SK-N-SH treated with all-trans-retinoic acid at 6 μM for 48 hours (cell line): Measurements from ENCODE around the gene NMD3.

Experiments
- ATAC-seq: fragments of 200-7000 bp; cut with Tn5 transposase; 3 replicates; pipeline ENCODE4 v1.9.1; 2020; ENCODE audit warnings: mild to moderate bottlenecking, moderate library complexity
- ARNTL ChIP-seq: fragments of 450-650 bp; formaldehyde crosslinking; IDR thresholded peaks from 2 replicates; pipeline ENCODE4 v1.5.0; 2020; ENCODE audit warnings: low read depth, mild to moderate bottlenecking, moderate library complexity, borderline replicate concordance
- BACH2 ChIP-seq: fragments of 250-450 bp; sonication (Bioruptor Pico); IDR thresholded peaks from 2 replicates; pipeline ENCODE4 v1.9.0; 2021; ENCODE audit warnings: mild to moderate bottlenecking, borderline replicate concordance
- CSDC2 ChIP-seq: fragments of 250-450 bp; sonication (Bioruptor Pico); IDR thresholded peaks from 2 replicates; pipeline ENCODE4 v1.5.0; 2020; ENCODE audit warnings: mild to moderate bottlenecking, moderate library complexity
- CSRNP3 ChIP-seq: fragments of 250-450 bp; sonication (Bioruptor Pico); IDR thresholded peaks from 2 replicates; pipeline ENCODE4 v1.5.1; 2021; ENCODE audit warnings: mild to moderate bottlenecking, moderate library complexity
- ESRRG ChIP-seq: fragments of 250-450 bp; sonication (Bioruptor Pico); IDR thresholded peaks from 2 replicates; pipeline ENCODE4 v1.6.1; 2021; ENCODE audit warnings: mild to moderate bottlenecking
- GLIS3 ChIP-seq: fragments of 250-450 bp; sonication (Bioruptor Pico); IDR thresholded peaks from 2 replicates; pipeline ENCODE4 v1.5.0; 2020; ENCODE audit warnings: mild to moderate bottlenecking, moderate library complexity
- ISL1 ChIP-seq: fragments of 250-450 bp; sonication (Bioruptor Pico); IDR thresholded peaks from 2 replicates; pipeline ENCODE4 v2.1.2; 2022; ENCODE audit warnings: mild to moderate bottlenecking, moderate library complexity
- OSR1 ChIP-seq: fragments of 250-450 bp; sonication (Bioruptor Pico); IDR thresholded peaks from 2 replicates; pipeline ENCODE4 v1.8.0; 2022; ENCODE audit warnings: moderate library complexity, mild to moderate bottlenecking, inconsistent platforms
- POU6F1 ChIP-seq: fragments of 250-450 bp; sonication (Bioruptor Pico); IDR thresholded peaks from 2 replicates; pipeline ENCODE4 v1.8.0; 2021; ENCODE audit warnings: low read depth, mild to moderate bottlenecking, moderate library complexity, borderline replicate concordance
- PPARA ChIP-seq: fragments of 250-450 bp; sonication (Bioruptor Pico); IDR thresholded peaks from 2 replicates; pipeline ENCODE4 v1.5.0; 2020; ENCODE audit warnings: mild to moderate bottlenecking, borderline replicate concordance
- RARB ChIP-seq: fragments of 250-450 bp; sonication (Bioruptor Pico); IDR thresholded peaks from 2 replicates; pipeline ENCODE4 v1.8.0; 2021; ENCODE audit warnings: mild to moderate bottlenecking, moderate library complexity
- SNAI2 ChIP-seq: fragments of 250-450 bp; sonication (Bioruptor Pico); IDR thresholded peaks from 2 replicates; pipeline ENCODE4 v1.5.0; 2020; ENCODE audit warnings: mild to moderate bottlenecking, moderate library complexity
- TCF4 ChIP-seq: fragments of 250-450 bp; sonication (Bioruptor Pico); IDR thresholded peaks from 2 replicates; pipeline ENCODE4 v1.8.0; 2021; ENCODE audit warnings: mild to moderate bottlenecking, moderate library complexity, borderline replicate concordance
- TOX ChIP-seq: fragments of 250-450 bp; sonication (Bioruptor Pico); IDR thresholded peaks from 2 replicates; pipeline ENCODE4 v1.8.0; 2021; ENCODE audit warnings: mild to moderate bottlenecking, moderate library complexity, borderline replicate concordance
- TSHZ2 ChIP-seq: fragments of 250-450 bp; sonication (Bioruptor Pico); IDR thresholded peaks from 2 replicates; pipeline ENCODE4 v1.5.0; 2020; ENCODE audit warnings: mild to moderate bottlenecking, moderate library complexity
- ZC3H10 ChIP-seq: fragments of 250-450 bp; sonication (Bioruptor Pico); IDR thresholded peaks from 2 replicates; pipeline ENCODE4 v1.5.1; 2021; ENCODE audit warnings: mild to moderate bottlenecking, moderate library complexity
- ZFP3 ChIP-seq: fragments of 250-450 bp; sonication (Bioruptor Pico); IDR thresholded peaks from 2 replicates; pipeline ENCODE4 v1.5.0; 2020; ENCODE audit warnings: mild to moderate bottlenecking, moderate library complexity
- ZFP30 ChIP-seq: fragments of 450-650 bp; formaldehyde crosslinking; IDR thresholded peaks from 2 replicates; pipeline ENCODE4 v1.5.0; 2022; ENCODE audit warnings: mild to moderate bottlenecking, moderate library complexity
- ZNF565 ChIP-seq: fragments of 450-650 bp; formaldehyde crosslinking; conservative IDR thresholded peaks from 2 replicates; pipeline ENCODE4 v1.5.0; 2020; ENCODE audit warnings: low read depth, mild to moderate bottlenecking, moderate library complexity
- ZNF70 ChIP-seq: fragments of 450-650 bp; formaldehyde crosslinking; IDR thresholded peaks from 2 replicates; pipeline ENCODE4 v1.5.0; 2020; ENCODE audit warnings: mild to moderate bottlenecking, moderate library complexity
- ZNF8 ChIP-seq: fragments of 450-650 bp; formaldehyde crosslinking; IDR thresholded peaks from 2 replicates; pipeline ENCODE4 v1.5.0; 2020; ENCODE audit warnings: mild to moderate bottlenecking, moderate library complexity
- TF ChIP-seq, protein P1 (sequence below): fragments of 250-450 bp; sonication (Bioruptor Pico); IDR thresholded peaks from 2 replicates; pipeline ENCODE4 v1.8.0; 2020; ENCODE audit warnings: mild to moderate bottlenecking, moderate library complexity, borderline replicate concordance

The NMD3 gene

GRCh38 chr3:161291191-161291901 lies 70.2 kb downstream of the NMD3 start:
- ATAC-seq = no peak
- no peak for TF ChIP-seq POU6F1 (CRISPR knock-in tag)
- TF ChIP-seq TCF4 (CRISPR knock-in tag) = no peak
- TF ChIP-seq TOX = no peak
- TF ChIP-seq ZC3H10 (CRISPR knock-in tag) = no peak
- TF ChIP-seq CSDC2 (CRISPR knock-in tag) = no peak
- no peak for TF ChIP-seq ZNF8 (CRISPR knock-in tag)

DNA sequence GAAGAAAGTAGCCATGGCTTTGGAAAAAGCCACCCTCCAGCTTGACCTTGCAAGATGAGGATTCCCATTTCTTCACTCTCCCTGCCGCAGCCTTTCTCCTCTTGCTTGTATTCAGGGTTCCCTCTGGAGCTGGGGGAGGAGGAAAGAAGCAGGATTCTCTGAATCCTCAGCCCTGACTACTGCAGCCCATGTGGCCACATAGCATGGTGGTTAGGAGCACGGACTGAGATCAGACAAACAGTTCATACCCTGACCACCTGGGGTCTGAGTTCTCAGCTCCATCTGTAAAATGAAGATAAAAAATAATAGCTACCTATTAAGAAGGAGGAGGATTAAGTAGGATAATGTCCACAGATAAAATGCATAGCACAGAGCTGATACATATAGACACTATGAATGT lies 72.3 kb downstream of the NMD3 start:
- ATAC-seq = no peak
- TF ChIP-seq SNAI2 (no peak), TCF4 (CRISPR knock-in tag) (no peak), POU6F1 (CRISPR knock-in tag) (no peak), PPARA (CRISPR knock-in tag) (no peak), OSR1 (CRISPR knock-in tag) (no peak), ZFP3 (CRISPR knock-in tag) (no peak), TOX (no peak)
- TF ChIP-seq, all 23 proteins: peak for 0

DNA sequence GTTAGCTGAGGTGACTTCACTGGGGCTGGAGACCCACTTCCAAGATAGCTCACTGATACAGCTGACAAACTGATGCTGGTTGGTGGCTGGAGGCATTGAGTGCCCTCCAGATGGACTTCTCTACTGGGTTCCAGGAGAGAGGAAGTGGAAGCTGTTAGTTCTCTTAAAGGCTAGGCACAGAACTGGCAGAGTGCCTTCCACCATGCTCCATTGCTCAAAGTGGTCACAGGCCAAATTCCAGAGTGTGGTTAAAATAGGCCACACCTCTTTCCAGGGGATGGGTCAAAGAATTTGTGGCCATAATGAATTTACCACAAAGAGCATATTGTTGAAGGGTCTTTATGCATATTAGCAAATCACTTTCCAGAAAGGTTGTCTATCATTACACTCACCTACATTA lies 74.2 kb downstream of the NMD3 start:
- ATAC-seq = no peak
- no peak for TF ChIP-seq GLIS3 (CRISPR knock-in tag)
- TF ChIP-seq ZNF70 (CRISPR knock-in tag) = no peak
- TF ChIP-seq RARB = no peak
- TF ChIP-seq ZNF8 (CRISPR knock-in tag) = no peak
- TF ChIP-seq CSDC2 (CRISPR knock-in tag) = no peak
- no peak for TF ChIP-seq POU6F1 (CRISPR knock-in tag)
- no peak for TF ChIP-seq ZFP3 (CRISPR knock-in tag)
- no peak for TF ChIP-seq SNAI2
- no peak for TF ChIP-seq ZC3H10 (CRISPR knock-in tag)
- TF ChIP-seq ARNTL (CRISPR knock-in tag) = no peak
- no peak for TF ChIP-seq TCF4 (CRISPR knock-in tag)
- TF ChIP-seq, protein P1, sequence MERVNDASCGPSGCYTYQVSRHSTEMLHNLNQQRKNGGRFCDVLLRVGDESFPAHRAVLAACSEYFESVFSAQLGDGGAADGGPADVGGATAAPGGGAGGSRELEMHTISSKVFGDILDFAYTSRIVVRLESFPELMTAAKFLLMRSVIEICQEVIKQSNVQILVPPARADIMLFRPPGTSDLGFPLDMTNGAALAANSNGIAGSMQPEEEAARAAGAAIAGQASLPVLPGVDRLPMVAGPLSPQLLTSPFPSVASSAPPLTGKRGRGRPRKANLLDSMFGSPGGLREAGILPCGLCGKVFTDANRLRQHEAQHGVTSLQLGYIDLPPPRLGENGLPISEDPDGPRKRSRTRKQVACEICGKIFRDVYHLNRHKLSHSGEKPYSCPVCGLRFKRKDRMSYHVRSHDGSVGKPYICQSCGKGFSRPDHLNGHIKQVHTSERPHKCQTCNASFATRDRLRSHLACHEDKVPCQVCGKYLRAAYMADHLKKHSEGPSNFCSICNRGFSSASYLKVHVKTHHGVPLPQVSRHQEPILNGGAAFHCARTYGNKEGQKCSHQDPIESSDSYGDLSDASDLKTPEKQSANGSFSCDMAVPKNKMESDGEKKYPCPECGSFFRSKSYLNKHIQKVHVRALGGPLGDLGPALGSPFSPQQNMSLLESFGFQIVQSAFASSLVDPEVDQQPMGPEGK = no peak

DNA sequence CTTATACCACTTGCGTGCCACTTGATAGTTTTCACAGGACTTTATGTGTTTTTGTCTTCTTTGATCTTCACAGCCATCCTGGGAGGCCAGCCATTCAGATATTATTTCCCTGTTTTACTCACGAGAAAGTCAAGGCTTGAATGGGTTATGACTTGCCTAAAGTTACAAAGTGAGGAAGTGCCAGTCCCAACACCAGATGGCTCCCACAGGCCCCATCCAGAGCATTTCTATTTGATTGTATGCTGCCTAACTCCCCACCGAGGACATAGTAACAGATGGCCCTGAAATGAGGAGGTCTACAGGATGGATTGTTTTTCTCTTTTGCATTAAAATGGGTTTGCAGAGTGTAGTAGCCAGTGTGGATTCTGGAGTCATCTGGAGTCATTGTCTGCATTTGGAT lies 75.7 kb downstream of the NMD3 start:
- no peak for ATAC-seq

More for the DNA sequence above, 75.7 kb downstream of the NMD3 start:
- TF ChIP-seq TCF4 (CRISPR knock-in tag) (no peak), PPARA (CRISPR knock-in tag) (no peak), ESRRG (CRISPR knock-in tag) (no peak), ZFP30 (no peak), BACH2 (no peak), ZNF8 (CRISPR knock-in tag) (no peak), CSRNP3 (CRISPR knock-in tag) (no peak), OSR1 (CRISPR knock-in tag) (no peak), CSDC2 (CRISPR knock-in tag) (no peak), TOX (no peak), SNAI2 (no peak), ZC3H10 (CRISPR knock-in tag) (no peak), TSHZ2 (CRISPR knock-in tag) (no peak), ISL1 (no peak), ZNF565 (CRISPR knock-in tag) (no peak)
- TF ChIP-seq, protein P1 = no peak
